GM12874 (cell line): ENCODE measurements around the gene DIRAS2.

ENCODE experiments used
- TF ChIP-seq, protein P1 (sequence below): IDR thresholded peaks from 2 replicates; pipeline ENCODE4 v1.5.1; 2011; ENCODE audit warnings: low read depth, mild to moderate bottlenecking, control low read depth, low read length, moderate library complexity; ENCODE audit not compliant: insufficient read depth

Gene DIRAS2

DNA sequence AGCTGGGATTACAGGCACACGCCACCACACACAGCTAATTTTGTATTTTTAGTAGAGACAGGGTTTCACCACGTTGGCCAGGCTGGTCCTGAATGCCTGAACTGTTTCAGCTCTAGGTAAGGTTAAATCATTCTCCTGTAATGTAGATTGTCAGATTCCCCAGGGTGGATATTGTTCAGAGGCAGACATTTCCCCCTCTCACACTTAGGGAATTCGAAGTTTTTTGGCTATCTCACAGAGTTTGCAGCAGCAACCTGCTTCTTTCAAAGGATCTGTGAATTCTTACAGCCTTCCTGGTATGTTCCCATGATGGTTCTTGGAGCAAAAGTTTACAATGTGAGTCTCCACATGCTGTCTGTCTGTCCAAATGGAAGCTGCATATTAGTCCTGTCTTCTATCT, 15.6 kb upstream of the DIRAS2 start:
- TF ChIP-seq, protein P1, sequence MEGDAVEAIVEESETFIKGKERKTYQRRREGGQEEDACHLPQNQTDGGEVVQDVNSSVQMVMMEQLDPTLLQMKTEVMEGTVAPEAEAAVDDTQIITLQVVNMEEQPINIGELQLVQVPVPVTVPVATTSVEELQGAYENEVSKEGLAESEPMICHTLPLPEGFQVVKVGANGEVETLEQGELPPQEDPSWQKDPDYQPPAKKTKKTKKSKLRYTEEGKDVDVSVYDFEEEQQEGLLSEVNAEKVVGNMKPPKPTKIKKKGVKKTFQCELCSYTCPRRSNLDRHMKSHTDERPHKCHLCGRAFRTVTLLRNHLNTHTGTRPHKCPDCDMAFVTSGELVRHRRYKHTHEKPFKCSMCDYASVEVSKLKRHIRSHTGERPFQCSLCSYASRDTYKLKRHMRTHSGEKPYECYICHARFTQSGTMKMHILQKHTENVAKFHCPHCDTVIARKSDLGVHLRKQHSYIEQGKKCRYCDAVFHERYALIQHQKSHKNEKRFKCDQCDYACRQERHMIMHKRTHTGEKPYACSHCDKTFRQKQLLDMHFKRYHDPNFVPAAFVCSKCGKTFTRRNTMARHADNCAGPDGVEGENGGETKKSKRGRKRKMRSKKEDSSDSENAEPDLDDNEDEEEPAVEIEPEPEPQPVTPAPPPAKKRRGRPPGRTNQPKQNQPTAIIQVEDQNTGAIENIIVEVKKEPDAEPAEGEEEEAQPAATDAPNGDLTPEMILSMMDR = no peak

DNA sequence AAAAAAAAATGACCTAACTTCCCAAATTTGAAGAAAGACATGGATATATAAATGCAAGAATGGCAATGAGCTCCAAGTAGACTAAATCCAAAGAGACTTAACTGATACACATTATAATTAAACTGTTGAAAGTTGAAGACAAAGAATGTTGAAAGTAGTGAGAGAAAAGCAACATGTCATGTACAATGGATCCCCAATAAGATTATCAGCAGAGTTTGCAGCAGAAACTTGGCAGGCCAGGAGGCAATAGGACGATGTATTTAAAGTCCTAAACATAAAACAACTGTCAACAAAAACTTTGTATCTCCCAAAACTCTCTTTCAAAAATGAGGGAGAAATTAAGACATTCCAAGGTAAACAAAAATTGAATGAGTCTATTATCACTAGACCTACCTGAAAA, 8.6 kb upstream of the DIRAS2 start:
- TF ChIP-seq, protein P1 = no peak

DNA sequence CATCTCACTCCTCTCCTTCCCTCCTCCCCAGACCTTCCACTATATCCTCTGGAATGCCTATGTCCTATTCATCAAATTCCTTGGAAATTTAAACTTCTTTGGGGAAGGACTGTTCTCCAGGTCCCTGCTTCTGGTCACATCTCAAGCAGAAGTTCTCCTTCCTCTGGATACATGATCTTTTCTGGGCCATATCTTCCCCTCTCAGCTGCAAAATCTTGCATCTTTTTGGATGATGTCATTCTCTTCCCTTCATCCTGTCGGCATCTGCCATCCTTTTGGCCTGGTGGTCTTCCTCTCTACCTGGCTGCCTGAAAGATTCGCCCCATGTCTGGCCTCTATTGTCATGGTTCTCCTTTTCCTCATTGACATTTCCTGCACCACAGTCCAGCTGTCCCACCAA, 5.2 kb upstream of the DIRAS2 start:
- TF ChIP-seq, protein P1 = no peak

DNA sequence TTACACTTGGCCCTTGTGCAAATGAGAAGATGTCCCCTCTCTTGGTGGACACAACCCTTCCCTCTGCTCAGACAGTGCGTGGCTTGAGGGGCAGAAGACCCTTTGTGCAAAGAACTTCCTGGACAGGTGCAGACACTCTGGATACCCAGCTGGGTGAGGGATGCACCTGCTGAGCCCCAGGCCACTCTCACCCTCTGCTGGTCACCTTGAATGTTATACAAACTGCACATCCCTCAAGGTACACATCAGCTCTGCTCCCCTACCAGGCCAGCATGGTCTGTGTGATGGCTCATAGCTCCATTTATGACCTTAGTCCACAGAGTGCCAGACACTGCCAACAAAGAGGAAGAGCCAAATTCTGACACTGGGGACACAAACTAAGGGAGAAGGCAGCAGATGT, 3.1 kb upstream of the DIRAS2 start:
- TF ChIP-seq, protein P1 = no peak

DNA sequence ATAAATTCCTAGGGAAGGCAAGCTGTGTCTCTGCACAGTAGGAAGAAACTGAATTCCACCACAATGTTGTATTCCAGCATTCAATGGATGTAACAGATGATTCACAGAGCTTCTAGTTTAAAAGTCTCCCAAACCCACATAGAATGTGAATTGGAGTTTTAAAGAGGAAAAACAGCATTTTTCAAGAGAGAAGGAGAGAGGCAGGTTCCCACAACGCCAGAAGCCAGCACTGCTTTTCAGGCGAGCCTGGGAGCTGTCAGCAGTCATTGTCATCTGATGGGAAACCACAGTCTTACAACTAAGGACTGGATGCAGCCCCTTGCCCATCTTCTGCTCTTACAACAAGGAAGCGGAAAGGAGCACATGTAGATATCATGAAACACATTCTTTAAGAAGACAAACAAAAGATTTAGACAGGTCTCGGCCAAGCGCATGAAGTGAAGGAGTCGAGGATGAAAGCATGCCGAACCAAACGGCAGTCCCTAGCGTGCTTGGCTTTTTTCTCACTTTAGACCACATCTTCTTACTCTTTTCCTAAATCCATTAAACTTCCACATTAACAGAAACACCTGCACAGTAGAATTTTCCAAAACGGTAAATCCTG, 638 bp downstream of the DIRAS2 start:
- TF ChIP-seq, protein P1 = no peak

DNA sequence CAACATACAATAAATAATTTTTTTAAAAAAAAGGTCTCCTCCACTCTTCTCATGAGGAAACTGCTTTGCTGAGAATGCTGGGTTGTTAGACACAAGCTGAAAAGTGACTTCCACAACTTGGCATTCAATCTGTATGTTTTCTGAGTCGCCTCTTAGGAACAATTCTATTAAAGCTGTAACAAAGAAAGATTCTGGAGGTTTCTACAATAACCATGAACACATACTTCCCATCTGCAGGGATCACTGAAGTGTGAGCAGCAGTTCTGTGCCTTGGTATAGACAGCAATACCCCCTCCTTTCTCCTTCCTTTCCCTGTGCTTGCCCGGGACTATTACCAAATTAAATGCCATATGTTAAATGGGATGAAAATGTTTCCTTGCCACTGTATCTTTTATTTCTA, 1.5 kb downstream of the DIRAS2 start:
- TF ChIP-seq, protein P1 = no peak

DNA sequence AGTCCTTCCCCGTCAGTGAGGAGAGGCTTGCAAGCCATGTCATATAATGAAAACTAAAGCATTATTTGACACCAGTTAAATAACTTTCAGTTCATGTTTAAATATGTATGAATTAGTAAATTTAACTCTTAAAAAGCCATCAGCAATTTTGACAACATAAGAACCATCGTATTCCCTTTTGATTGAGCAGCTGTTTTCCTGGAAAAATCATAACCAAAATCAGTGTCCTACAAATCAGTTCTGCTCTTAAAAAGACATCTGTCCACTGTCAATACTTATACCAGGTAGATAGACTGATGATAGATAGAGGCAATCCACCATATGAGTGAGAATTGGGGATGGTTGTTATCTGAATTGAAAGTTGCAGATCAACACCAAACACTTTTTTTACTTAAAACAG, 2.3 kb downstream of the DIRAS2 start:
- TF ChIP-seq, protein P1 = no peak
